Right hindlimb (tissue), 1 donor: ENCODE results near the gene C22orf23.
A peak's percentile ranks its signal among the peaks of the same experiment; 100 is the strongest.
"Not testable (repeated sequence)": the region's sequence is repeated elsewhere in the genome, so short reads cannot be mapped to it uniquely, and the experiment has no call there.

ENCODE experiments used
- DNase-seq: peaks from one replicate; pipeline ENCODE4 v3.0.0-alpha.2; 2018

Gene C22orf23

GRCh38 chr22:37953062-37953436, 352 bp downstream of the C22orf23 start:
- no peak for DNase-seq

- not testable (repeated sequence) for DNase-seq
Observed at GRCh38 chr22:37952629-37953028, 772 bp downstream of the C22orf23 start.

- no peak for DNase-seq
Observed at GRCh38 chr22:37951305-37951704, 2.1 kb downstream of the C22orf23 start.

- DNase-seq = not testable (repeated sequence)
Observed at GRCh38 chr22:37947142-37947795, 6.1 kb downstream of the C22orf23 start.

- not testable (repeated sequence) for DNase-seq
Observed at GRCh38 chr22:37944423-37944822, 9.0 kb downstream of the C22orf23 start.

- DNase-seq = no peak
Observed at GRCh38 chr22:37943825-37944198, 9.6 kb downstream of the C22orf23 start.

GRCh38 chr22:37943136-37943824, 10.1 kb downstream of the C22orf23 start:
- DNase-seq = no peak

- no peak for DNase-seq
Observed at GRCh38 chr22:37942133-37942532, 11.3 kb downstream of the C22orf23 start.

GRCh38 chr22:37940698-37941376, 12.6 kb downstream of the C22orf23 start:
- no peak for DNase-seq

- DNase-seq = peak; percentile 85
Observed at GRCh38 chr22:37933711-37934376, 19.6 kb downstream of the C22orf23 start.

GRCh38 chr22:37932821-37933578, 20.4 kb downstream of the C22orf23 start:
- DNase-seq = no peak

- DNase-seq = no peak
Observed at GRCh38 chr22:37932401-37932800, 21.0 kb downstream of the C22orf23 start.

GRCh38 chr22:37931893-37932389, 21.5 kb downstream of the C22orf23 start:
- DNase-seq = no peak

GRCh38 chr22:37930952-37931440, 22.4 kb downstream of the C22orf23 start:
- DNase-seq = no peak

- DNase-seq = no peak
Observed at GRCh38 chr22:37930270-37930951, 23.0 kb downstream of the C22orf23 start.

- no peak for DNase-seq
Observed at GRCh38 chr22:37929390-37929789, 24.0 kb downstream of the C22orf23 start.

- no peak for DNase-seq
Observed at GRCh38 chr22:37927637-37927936, 25.8 kb downstream of the C22orf23 start.

- no peak for DNase-seq
Observed at GRCh38 chr22:37926771-37927636, 26.4 kb downstream of the C22orf23 start.

- DNase-seq = no peak
Observed at GRCh38 chr22:37926358-37926757, 27.0 kb downstream of the C22orf23 start.

GRCh38 chr22:37925767-37926166, 27.6 kb downstream of the C22orf23 start:
- DNase-seq = no peak

- no peak for DNase-seq
Observed at GRCh38 chr22:37925330-37925729, 28.1 kb downstream of the C22orf23 start.
